OCI-LY7 (cell line): ENCODE results near the gene CDHR5.

ENCODE experiments used
- CTCF ChIP-seq: fragments of 200-600 bp; sonication (generic); conservative IDR thresholded peaks from 2 replicates; pipeline ENCODE4 v1.5.1; 2014; ENCODE audit warnings: mild to moderate bottlenecking, antibody characterized with exemption, low read length, moderate library complexity, mixed read lengths
- EZH2phosphoT487 ChIP-seq: fragments of 200-600 bp; sonication (generic); IDR thresholded peaks from 2 replicates; pipeline ENCODE4 v1.6.1; 2018; ENCODE audit warnings: low read depth, borderline replicate concordance, mild to moderate bottlenecking, mixed run types, antibody characterized with exemption, low read length, moderate library complexity, mixed read lengths

GRCh38 chr11:611001-611996 is 13.5 kb downstream of the CDHR5 start:
- TF ChIP-seq CTCF (no peak), EZH2phosphoT487 (no peak)
